ENCODE results near the gene FREM3.
A peak's percentile ranks its signal among the peaks of the same experiment; 100 is the strongest.
"Not testable (repeated sequence)": the region's sequence is repeated elsewhere in the genome, so short reads cannot be mapped to it uniquely, and the experiment has no call there.

Gene FREM3

DNA sequence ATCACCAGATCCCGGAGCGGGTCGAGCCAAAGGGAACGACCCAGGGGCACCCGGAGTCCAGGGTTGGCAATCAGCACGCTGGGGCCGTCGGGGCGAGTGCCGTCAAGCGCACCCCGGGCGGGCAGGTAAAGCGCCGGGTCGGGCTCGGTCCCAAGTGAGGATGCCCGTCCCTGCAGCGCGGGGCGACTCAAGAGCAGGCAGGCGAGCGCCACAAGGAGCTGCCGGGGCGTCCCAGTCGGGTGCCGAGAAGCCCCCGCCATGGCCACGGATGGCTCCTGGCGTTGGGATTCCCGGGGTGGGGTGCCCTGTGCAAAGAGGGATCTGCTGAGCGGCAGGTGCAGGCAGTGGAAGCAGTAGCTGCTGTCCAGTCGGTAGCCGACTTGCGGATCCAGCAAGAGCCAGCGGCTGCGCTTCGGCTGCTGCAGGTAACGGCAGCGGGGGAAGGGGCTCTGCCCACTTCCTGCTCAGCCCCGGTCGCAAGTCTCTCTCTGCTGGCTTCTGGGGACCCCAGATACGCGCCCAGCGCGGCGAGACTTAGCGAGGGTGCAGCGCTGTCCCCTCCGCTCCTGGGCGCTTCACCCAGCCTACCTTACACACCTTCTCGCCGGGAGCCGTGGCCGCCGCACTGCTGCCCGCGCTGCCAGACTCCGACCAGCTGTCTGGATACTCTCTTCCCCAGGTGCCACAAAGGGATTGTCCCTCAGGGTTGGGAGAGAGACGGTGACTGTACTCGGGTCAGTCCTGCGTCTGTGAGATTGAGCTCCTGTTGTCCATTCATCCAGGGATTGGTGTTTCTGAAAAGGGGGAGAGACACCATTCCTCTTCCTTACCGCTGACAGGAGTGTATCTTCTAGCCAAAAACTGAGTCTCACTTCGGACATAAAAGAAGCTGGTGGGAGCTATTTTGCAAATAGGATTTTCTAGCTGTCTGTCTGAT is at the start of gene FREM3:
FREM3 (minus strand) TSS at position 260 of the 937 bp plus-strand sequence; CDS start at position 260, 0 bp downstream.
- no peak for DNase-seq

DNA sequence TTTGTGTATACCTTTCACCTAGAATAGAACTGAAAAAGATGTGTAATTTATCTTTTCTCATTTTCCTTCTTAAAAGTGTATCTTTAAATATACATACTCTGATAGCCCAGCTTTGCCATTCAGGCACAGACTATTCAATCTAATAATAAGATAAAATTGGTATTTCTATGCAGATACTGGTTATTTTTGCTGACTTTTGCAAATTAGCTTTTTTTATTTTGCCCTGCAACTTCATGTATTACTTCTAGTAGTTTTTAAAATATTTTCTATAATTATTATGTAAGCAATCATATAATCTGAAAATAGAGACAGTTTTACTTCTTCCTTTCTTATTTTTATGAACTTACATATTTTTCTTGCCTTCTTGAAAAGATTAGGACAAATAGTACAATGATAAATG is 45.4 kb upstream of the FREM3 start:
- no peak for DNase-seq

DNA sequence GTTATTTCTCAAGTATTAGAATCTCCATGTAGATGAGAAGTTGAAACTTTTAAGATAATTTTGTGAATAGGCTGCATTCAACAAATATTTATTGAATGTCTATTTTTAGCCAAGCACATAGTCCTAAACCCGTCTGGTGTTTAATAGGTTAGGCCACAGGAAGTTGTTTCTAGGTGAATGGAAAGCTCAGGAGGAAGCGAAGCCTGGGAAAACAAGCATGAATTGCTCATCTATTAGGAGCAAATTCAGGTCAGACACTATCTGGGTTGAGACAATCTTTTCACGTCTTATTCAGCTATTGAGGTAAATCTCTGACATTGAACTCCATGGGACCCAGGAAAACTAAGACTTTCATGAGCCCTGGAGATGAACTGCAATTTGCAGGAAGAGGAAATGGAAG is 43.1 kb upstream of the FREM3 start:
- no peak for DNase-seq

DNA sequence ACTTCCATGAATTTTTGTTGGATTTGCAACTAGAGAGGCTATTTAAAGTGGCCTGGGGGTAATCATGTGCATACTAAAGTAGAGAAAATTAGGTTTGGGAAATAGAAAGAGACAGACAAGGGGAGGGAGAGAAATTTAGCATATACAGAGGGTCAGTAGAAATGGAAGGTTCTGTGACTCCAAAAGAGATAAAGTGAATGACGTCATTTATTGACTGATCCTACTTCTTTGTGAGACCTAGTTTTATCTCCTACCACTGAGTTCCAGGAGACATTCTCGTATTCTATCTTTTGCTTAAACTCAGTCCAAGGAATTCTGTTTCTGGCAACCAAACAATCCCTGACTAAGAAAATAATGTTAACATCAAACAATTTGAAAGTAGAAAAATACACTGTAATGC is 42.4 kb upstream of the FREM3 start:
- no peak for DNase-seq

DNA sequence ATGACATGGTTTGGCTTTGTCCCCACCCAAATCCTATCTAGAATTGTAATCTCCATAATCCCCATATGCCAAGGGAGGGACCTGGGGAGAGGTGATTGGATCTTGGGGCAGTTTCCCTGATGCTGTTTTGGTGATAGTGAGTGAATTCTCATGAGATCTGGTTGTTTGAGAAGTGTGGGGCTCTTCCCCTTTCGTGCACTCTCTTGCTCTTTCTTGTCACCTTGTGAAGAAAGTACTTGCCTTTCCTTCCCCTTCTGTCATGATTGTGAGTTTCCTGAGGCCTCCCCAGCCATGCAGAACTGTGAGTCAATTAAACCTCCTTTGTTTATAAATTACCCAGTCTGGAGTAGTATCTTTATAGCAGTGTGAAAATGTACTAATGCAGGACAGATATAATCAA is 36.4 kb upstream of the FREM3 start:
- no peak for DNase-seq

- DNase-seq: not testable (repeated sequence)
Observed at GRCh38 chr4:143736061-143736460, 35.6 kb upstream of the FREM3 start.

- no peak for DNase-seq
Observed at GRCh38 chr4:143728166-143728565, 27.7 kb upstream of the FREM3 start.

GRCh38 chr4:143726714-143727113 is 26.2 kb upstream of the FREM3 start:
- DNase-seq: no peak

DNA sequence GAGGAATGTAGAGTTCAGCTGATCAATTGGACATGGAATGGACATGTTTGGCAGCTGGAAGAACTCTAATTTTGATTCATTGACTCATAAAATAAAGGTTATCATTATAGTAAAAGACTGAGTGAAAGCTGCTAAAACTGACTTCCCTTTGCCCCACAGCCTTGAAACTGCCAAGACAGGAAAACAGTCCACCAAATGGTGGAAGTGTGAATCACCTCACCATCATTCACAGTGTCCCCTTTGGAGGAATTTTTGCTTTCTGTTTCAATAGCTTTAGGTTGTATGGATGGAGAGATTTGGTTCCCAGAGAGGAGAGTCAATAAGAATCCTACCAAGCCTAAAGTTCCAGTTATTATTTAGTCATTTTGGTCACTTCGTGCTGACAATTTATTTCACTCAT is 20.8 kb upstream of the FREM3 start:
- DNase-seq: no peak

DNA sequence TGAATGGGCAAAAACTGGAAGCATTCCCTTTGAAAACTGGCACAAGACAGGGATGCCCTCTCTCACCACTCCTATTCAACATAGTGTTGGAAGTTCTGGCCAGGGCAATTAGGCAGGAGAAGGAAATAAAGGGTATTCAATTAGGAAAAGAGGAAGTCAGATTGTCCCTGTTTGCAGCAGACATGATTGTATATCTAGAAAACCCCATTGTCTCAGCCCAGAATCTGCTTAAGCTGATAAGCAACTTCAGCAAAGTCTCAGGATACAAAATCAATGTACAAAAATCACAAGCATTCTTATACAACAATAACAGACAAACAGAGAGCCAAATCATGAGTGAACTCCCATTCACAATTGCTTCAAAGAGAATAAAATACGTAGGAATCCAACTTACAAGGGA is 18.3 kb upstream of the FREM3 start:
- not testable (repeated sequence) for DNase-seq

DNA sequence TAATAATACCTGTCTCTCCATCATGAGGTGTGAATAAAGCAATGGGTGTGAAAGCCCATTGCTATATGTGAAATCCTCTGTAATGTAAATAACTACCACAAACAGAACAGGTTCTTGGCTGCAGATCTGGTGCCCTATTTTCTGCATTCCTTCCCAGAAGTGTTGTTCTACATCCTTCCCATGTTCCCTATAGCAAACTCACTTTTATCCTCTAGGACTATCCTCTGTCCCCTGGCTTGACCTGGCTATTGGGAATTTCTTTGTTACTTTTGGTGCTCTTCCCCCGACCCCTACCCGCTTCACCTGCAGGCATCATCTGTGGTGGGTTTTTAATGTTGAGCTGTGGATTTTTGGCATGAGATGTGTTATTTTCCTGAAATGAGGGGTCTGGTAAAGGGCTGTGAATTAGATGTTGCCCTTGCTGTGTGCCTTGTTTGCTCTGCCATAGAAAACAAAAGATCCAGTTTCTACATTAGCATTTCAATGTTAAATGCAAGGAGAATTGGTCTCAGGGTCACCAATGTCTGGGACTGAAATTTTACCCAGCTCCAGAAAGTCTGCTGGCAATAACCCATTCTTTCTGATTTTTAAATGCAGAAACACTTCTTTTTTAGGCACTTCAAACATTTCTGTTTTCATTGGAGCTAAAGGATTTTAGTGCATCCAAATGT is 13.6 kb upstream of the FREM3 start:
- no peak for DNase-seq

- no peak for DNase-seq
Observed at GRCh38 chr4:143713553-143713952, 13.1 kb upstream of the FREM3 start.

DNA sequence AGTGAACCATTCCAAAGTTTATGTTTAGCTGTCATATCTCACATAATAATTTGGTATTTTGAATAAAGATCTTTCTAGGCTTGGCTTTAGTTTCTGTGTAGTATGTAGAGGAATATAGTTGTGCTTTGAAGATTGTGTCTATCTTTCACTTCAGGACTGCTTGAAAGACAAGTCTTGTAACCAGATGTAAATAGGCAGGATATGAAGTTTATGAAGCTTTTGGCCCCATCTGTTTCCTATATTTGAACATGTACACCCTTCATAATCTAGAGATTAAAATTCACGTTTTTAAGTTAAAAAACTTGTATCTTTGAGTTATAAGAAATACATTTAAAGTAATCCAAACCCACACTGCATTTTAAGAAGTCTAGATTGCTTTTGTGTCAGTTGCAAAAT is 11.7 kb upstream of the FREM3 start:
- no peak for DNase-seq

GRCh38 chr4:143711543-143712154 is 11.2 kb upstream of the FREM3 start:
- DNase-seq: no peak

DNA sequence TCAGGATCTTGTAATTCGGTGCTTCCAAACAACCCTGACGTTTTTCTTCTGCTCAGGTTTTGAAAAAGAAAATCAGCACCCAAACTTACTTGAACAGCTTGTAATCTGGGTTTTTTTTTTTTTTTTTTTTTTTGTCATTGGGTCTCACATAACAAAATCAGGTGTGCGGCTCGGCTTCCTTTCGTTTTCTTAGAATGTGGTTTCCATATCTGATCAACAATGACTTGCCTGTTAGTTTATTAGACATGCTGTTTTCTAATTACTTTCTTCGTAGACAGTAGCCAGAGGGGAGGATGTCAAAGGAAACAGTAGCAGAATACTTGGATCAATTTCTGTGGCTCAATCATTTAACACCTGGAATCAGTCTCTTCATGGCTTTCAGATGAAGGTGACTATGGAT is 890 bp upstream of the FREM3 start:
- no peak for DNase-seq

DNA sequence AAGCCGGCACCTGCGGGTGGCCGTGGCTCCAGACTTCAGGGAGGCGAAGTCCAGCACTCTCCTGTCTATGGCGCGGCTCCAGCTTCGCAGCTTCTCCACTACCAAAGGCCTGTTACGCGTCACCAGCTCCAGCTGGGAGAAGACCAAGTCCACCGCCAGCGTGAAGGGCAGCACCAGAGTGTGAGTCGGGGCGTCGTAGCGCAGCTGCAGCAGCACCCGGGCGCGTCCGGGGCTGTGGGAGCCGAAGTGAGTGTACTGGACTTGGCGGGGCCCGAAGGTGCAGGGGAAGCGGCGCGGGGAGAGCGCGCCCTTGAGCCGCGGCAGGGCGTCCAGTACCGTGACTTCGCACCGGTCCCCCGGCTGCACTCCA is 444 bp downstream of the FREM3 start:
- DNase-seq: peak in 1 of 56 donors; percentile 13

DNA sequence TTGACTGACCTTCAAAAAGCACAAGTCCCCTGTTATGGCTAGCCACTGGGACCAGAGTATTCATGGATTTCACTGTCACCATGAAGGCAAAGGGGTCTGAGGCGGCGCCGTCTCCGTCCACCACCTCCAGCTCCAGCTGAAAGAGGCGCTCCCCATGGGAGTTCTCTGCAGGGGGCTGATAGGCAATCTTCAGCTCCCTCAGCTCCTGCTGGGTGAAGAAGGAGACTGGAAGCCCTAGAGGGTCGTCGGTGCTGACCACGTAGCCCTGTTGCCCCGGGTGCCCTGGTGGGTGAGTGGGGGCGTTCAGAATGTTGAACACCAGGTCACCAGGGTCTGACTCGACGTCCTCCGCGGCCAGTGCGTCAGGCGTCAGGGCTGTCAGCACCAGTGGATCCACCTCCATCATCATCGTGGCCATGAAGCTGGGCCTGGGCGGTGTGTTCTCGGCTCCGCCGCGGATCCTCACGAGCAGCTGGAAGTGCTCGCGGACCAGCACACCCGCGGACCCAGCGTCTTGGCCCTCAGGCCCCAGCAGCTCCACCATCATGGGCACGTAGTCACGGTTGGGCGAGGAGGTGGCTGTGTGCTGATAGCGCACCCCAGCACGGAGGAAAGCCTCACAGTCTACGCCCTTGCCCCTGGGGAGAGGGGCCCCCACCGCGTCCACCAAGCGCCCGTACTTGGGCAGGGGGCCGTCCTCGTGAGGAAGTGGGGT is 987 bp downstream of the FREM3 start:
- no peak for DNase-seq

- DNase-seq: no peak
Observed at GRCh38 chr4:143693856-143694255, 6.6 kb downstream of the FREM3 start.

DNA sequence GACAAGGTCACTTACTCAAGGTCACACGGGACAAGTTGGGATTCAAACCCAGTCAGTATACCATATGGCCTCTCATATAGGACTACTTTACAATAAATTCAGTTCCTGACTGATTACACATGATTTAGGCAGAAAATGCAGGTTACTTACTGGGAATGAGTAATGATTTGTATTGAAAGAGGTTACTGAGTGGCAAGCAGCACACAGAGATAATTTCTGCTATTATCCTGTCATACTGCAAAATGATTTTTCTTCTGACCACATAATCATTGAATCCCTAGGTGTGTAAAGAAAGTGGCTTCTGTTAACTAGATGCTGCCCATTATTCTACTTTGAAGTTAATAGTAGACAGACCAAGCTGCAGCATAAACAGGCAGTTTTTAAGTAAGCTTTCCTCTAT is 8.2 kb downstream of the FREM3 start:
- DNase-seq: no peak

- no peak for DNase-seq
Observed at GRCh38 chr4:143679434-143679833, 21.0 kb downstream of the FREM3 start.

DNA sequence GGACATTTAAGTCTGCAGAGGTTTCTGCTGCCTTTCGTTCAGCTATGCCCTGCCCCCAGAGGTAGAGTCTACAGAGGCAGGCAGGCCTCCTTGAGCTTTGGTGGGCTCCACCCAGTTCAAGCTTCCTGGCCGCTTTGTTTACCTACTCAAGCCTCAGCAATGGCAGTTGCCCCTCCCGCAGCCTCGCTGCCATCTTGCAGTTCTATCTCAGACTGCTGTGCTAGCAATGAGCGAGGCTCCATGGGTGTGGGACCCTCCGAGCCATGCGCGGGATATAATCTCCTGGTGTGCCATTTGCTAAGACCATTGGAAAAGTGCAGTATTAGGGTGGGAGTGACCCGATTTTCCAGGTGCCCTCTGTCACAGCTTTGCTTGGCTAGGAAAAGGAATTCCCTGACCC is 26.8 kb downstream of the FREM3 start:
- DNase-seq: not testable (repeated sequence)

Measured in nucleus accumbens (tissue), 56 donors.